Stimulated activated CD8-positive, alpha-beta memory T cell treated with anti-CD3 and anti-CD28 coated beads, Interleukin-7, amount 100 ng/mL, for 4 hours (primary cell): ENCODE results near the gene PKDREJ.
"Not testable (repeated sequence)": the region's sequence is repeated elsewhere in the genome, so short reads cannot be mapped to it uniquely, and the experiment has no call there.

Experiments used
- DNase-seq, 2 donors: peaks; one replicate each; pipeline ENCODE4 v3.0.0-alpha.2; 2020; ENCODE audit warnings: low read depth in 2 of 2

Gene PKDREJ, protein sequence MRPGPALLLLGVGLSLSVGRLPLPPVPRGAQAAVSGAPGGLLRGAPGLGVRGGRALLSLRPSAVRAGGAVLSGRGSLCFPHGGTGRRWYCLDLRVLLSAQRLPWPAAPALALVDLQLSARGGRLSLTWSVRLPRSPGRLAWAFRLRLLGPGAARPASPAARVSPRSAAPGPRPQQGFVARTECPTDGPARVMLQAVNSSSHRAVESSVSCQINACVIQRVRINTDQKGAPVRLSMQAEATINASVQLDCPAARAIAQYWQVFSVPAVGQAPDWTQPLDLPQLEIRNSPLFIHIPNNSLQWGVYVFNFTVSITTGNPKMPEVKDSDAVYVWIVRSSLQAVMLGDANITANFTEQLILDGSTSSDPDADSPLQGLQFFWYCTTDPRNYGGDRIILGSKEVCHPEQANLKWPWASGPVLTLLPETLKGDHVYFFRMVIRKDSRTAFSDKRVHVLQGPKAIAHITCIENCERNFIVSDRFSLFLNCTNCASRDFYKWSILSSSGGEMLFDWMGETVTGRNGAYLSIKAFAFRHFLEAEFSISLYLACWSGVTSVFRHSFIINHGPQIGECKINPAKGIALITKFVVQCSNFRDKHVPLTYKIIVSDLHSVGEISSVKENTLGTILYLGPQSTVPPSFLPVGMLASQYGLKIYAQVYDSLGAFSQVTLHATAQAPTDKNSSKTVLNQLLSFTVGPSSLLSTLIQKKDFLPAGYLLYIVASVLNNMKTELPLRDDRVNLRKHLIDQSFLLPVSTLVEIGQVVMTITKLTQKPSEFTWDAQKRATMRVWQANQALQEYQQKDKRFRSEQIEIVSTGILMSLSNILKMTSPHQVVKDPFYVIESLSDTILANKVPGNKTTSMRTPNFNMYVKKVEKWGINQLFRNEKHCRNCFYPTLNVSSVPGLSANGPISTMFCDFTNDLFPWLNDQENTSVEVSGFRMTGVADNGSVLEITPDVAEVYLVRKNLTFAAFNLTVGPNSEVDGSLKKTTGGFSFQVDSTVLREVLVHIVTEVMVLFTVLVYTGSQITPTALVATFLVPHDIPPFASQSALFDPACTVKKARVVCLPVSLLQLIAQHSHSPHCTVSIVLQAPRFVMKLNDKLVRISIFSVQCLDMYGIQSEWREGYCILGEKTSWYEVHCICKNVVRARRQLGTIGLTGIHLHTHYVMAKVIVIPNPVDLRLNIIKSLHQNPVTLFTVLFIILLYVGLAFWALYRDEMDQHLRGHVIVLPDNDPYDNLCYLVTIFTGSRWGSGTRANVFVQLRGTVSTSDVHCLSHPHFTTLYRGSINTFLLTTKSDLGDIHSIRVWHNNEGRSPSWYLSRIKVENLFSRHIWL (N-terminal part only)

DNA sequence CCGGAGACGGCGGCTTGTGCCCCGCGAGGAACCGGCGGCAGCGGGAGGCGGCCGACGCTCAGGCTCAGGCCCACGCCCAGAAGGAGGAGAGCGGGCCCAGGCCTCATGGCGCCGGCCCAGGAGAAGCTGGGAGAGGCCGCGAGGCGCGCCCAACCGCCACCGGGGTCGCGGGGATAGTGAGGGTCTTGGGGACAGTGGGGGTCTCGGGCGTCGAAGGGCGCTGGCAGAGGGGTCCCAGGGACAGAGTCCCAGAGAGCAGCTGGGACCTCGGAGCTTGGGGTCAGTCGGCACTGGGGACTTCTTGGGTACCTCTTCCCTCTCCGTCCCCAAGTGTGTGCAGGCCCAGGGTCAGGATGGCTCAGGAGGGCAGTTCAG is at the start of gene PKDREJ:
PKDREJ (minus strand) TSS at position 128 of the 375 bp plus-strand sequence; CDS start at position 107, 21 bp downstream.
- DNase-seq: no peak

GRCh38 chr22:46312848-46313247 is 49.7 kb upstream of the PKDREJ start:
- not testable (repeated sequence) for DNase-seq

DNA sequence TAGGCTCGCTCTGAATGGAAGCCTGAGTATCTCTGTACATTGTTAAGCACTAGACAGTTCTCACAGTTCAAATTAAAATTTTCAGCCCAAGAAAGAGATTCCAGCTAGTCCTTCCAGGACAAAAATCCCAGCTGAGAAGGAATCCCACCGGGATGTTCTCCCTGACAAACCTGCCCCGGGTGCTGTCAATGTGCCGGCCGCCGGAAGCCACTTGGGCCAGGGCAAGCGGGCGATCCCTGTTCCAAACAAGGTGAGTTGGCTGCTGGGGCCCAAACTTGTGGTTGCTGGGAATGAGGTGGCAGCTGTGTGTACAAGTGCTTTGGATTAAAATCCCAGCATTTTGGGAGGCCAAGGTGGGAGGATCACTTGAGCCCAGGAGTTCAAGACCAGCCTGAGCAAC is 48.9 kb upstream of the PKDREJ start:
- DNase-seq: no peak

DNA sequence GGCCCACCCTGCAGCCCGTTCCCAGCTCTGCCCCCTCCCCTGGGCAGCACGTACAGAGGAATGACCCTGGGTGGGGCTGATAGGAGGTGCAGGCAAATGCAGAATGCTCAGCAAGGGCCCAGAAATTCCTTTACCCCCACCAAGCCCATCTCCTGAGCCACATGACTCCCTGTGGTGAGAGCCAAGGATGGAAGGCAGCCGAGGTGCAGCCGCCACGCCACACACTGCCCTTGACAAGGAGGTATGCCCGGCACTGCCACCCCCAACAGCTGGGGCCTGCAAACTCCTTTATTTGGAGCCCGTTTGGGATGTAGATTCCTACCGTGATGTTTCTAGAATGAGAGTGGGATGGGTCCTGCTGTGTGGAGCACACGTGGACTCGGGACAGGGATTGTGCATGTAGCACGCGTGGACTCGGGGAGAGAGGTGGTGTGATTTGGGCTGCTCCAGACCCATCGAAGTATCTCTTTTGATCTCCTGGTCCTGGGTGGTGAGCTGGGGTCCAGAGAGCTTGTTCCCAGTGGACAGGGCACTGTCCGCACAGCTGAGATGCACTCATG is 46.5 kb upstream of the PKDREJ start:
- DNase-seq: no peak

- no peak for DNase-seq
Observed at GRCh38 chr22:46308283-46308988, 45.3 kb upstream of the PKDREJ start.

DNA sequence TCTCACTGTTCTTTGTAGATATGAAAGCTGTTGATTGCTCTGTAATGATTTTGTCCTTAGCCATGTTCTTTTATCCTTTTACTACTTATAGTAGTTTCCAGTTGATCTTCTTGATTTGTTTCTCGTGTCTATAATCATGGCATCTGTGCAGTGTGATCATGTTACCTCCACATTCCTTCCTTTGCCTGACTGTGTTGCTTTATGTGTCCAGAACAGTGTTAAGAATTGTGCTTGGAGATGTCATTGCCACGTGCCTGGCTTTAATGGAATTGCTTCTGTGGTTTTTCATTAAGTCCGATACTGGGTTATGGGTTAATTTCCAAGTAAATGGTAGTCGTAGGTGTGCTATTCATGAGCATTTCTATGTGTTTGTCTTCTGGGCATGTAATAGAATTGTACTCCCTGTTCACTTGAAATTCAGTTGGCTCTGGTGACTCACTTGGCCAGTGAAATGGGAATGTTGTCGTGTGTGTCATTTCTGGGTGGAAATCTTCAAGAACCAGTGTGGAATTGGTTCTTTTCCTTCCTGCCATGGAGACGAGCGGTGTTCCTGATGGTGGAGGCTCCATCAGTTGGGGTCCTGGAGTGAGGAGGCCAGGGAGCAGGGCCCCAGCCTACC is 40.3 kb upstream of the PKDREJ start:
- no peak for DNase-seq

GRCh38 chr22:46300491-46300890 is 37.3 kb upstream of the PKDREJ start:
- DNase-seq: no peak

DNA sequence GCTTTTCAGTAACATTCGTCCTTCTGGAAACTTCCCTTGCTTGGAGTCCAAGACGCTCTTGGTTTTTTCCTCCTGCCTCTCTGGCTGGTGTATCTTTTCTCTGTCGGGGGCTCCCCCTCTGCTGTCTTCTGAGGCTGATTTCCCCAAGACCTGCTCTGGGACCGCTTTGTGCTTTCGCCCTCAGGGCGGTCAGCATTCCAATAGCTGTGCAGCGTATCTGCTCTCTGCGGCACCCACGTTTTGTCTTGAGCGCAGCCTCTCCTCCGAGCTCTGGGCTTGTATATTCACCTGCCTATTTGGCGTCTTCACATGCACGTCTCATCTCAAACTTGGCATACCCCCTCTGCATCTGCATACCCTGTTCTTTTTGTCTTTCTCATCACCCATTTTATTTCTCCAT is 36.0 kb upstream of the PKDREJ start:
- DNase-seq: no peak

DNA sequence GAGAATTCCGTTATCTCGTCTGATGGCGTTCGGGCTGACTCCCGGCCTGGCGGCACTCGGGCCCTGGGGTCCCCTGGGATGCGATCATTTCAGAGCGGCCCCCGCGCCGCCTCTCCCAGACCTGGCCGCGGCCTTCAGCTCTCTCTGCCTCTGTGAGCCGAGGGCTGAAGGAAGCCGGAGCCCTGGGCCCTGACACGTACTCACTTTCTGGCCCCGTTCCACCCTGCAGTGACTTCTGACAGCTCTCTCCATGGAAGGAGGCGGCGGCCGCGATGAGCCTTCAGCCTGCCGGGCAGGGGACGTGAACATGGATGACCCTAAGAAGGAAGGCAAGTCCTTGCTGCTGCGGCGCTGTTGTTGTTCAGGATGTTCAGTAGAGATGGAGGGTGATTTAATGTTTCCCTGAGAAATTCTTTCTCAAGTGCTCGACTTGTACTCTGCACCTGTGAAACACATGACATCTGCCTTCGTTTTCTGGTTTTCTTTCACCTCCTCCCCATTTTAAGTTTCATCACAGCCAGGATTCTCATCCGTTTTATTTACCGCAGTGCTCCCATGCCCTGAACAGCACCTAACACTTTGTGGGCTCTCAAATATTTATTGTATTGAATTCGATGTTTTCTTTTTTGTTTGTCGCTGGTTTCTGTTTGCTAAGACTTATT is 34.1 kb upstream of the PKDREJ start:
- no peak for DNase-seq

- peak; percentile 94 to 97 for DNase-seq
Observed at GRCh38 chr22:46296257-46297150, 33.4 kb upstream of the PKDREJ start, which contains the start of gene GTSE1. TSS of gene GTSE1 (plus strand) at chr22:46296870. CDS start at chr22:46297401, 531 bp downstream.

GRCh38 chr22:46295277-46295971 is 32.3 kb upstream of the PKDREJ start:
- no peak for DNase-seq

DNA sequence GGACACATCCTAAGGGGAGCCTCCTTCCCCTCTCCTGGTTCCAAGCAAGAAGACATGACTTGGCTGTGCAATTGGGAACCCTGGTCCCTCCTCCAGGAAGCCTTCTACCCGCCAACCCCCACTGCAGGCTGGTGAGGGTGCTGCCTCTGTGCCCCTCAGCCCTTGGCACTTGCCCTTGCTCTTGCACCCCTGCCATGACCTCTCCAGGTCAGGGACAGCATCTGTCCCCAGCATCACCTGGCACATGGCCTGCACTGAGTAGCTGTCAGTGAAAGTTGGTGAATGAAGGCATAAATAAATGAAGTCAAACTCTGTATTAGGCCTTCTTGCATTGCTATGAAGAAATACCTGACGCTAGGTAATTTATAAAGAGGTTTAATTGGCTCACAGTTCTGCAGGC is 31.6 kb upstream of the PKDREJ start:
- DNase-seq: no peak

DNA sequence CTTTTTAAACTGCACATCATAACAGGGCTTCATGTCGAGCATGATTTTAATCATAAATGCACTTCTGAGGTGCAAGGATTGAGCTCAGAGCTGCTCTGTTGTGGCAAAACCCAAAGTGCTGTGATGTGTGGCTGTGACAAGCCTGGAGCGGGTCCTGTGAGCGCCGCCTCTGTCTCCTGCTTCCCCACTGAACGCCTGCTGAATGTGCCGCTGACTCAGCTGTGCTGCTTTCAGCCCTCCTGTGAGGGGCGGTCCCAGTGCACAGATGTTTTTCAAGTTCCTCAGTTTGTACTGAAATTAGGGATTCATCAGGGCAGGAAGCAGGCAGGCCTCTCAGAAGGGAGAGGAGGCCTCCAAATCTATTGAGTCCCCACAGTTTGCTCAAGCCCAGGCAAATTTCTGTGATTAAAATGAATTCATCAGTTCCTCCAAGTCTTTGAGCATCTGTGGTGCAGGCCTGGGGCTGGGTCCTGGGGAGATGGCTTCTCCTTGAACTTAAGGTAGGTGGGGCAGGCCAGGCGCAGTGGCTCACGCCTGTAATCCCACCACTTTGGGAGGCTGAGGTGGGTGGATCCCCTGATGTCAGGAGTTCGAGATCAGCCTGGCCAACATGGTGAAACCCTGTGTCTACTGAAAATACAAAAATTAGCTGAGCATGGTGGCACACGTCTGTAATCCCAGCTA is 30.6 kb upstream of the PKDREJ start:
- no peak for DNase-seq

GRCh38 chr22:46292732-46293131 is 29.6 kb upstream of the PKDREJ start:
- DNase-seq: no peak

GRCh38 chr22:46292173-46292572 is 29.0 kb upstream of the PKDREJ start:
- DNase-seq: no peak

DNA sequence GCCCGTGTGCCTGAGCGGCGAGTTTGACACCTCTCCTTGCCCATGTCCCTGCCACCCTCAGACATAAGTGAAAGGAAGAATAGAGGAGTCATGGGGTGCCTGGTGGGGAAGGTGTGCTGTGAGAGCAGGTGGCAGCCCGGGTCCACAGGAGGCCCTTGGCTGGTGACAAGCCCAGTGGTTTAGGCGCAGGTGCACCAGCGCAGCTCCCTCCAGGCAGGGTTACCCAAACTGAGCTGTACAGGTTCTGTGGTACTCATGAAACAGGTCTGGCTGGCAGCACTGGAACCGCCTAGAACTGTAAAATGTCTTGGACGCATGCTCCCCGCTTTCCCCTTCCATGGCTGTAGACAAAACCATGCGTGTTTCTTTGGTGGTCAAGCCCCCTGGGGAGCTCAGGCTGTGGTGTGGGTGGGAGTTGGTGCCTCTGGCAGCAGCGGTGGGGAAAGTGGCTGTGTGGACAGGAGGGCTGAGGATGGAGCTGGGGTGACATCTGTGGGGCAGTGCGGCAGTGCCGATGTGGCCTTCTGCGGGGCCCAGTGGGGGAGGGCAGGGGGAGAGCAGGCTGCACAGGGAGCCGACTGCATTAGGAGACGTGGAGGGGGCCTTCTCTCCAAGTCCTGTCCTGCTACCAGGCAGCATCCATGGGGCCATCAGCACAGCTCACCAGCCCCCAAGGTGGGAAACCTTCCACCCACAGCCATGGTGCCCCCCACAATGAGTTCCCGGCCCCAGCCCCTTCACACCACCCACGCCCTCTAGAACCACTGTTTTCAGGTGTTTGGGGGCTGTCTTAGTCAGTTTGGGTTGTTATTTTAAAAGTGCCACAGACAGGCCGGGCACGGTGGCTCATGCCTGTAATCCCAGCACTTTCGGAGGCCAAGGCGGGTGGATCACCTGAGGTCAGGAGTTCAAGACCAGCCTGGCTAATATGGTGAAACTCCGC is 28.0 kb upstream of the PKDREJ start:
- no peak for DNase-seq
